Measurements from ENCODE around the gene ZNF101. TPM values are rescaled to one million over a fixed set of nuclear protein-coding genes. Genes with fewer than 3 reads are reported as not detected.

The ZNF101 gene
- total and polyA plus RNA-seq, 2 donors (not counting 1 experiment from before 2014, with no cell fraction given): 15.2 to 74.3 TPM

DNA sequence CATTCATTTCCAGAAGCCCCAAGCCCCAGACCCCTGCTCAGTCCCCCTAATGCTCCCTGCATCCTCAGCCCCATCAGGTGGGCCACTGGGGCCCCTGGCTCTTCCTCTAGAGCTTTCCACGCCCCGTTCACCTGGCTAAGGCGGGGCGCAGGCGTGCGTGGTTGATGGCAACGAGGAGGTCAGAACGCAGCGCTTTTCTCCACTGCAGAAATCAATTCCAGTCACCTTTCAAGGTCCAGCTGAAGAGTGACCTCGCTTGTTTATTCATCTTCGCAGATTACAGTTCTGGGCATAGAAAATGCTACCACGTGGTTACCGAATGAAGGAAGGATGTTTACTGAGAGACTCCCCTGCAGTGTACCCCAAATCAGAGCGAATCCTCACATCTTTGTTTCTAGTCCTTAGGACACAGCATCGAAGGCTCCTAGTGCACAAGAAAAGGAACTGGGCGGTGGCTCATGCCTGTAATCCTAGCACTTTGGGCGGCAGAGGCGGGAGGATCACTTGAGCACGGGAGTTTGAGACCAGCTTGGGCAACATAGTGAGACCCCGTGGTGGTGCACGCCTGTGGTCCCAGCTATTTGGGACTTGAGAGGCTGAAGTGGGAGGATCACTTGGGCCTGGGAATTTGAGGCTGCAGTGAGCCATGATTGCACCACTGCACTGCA, 49.3 kb upstream of the ZNF101 start:
- H3K4me2 ChIP-seq (replicated peaks; ENCODE audit: low read depth, low read length, poor library complexity, severe bottlenecking): peak overlapping the region; percentile 96
- peaks cover 6% of the 10 kb centered on the region for H3K79me2 ChIP-seq (ENCODE audit: control insufficient read depth, insufficient read depth, low read length)
- H3K4me1 ChIP-seq (ENCODE audit: control insufficient read depth in 2 of 2, insufficient read depth in 2 of 2, low read length in 2 of 2): peaks cover 11 to 16% of the 10 kb centered on the region in 2 donors
- peak overlapping the region in 3 of 5 experiments; percentile 5 to 34 (median 30) for H3K4me3 ChIP-seq (ENCODE audit: control extremely low read depth in 1 of 5, extremely low read depth in 1 of 5, insufficient read depth in 1 of 5, low read depth in 2 of 5, low read length in 4 of 5)
- no peaks in the 10 kb centered on the region for H4K20me1 ChIP-seq (ENCODE audit: control insufficient read depth, insufficient read depth, low read length, poor library complexity, severe bottlenecking)
- no peak for DNase-seq
- H3K9me3 ChIP-seq (ENCODE audit: control extremely low read depth in 1 of 3, control insufficient read depth in 2 of 3, insufficient read depth in 1 of 3, low read length in 2 of 3): no peaks in the 10 kb centered on the region
- H2AFZ ChIP-seq (ENCODE audit: insufficient read depth, low read depth, low read length, poor library complexity, severe bottlenecking): peak overlapping the region; percentile 43
- H3K27me3 ChIP-seq (replicated peaks in 1 of 4; ENCODE audit: control extremely low read depth in 1 of 4, control insufficient read depth in 3 of 4, insufficient read depth in 4 of 4, low read length in 3 of 4): no peaks in the 10 kb centered on the region
- Mint-ChIP-seq H3K4me1 (peaks cover 24% of the 10 kb centered on the region), H3K27me3 (no peaks in the 10 kb centered on the region), H3K27ac (peak overlapping the region; percentile 76), H3K9me3 (ENCODE audit: insufficient read depth) (no peaks in the 10 kb centered on the region), H3K4me3 (peak overlapping the region; percentile 89)
- TF ChIP-seq EZH2 (IDR thresholded peaks at IDR 0.05; ENCODE audit: borderline replicate concordance, insufficient read depth, low read depth, low read length, poor library complexity, severe bottlenecking): no peak
- TF ChIP-seq, protein P1, sequence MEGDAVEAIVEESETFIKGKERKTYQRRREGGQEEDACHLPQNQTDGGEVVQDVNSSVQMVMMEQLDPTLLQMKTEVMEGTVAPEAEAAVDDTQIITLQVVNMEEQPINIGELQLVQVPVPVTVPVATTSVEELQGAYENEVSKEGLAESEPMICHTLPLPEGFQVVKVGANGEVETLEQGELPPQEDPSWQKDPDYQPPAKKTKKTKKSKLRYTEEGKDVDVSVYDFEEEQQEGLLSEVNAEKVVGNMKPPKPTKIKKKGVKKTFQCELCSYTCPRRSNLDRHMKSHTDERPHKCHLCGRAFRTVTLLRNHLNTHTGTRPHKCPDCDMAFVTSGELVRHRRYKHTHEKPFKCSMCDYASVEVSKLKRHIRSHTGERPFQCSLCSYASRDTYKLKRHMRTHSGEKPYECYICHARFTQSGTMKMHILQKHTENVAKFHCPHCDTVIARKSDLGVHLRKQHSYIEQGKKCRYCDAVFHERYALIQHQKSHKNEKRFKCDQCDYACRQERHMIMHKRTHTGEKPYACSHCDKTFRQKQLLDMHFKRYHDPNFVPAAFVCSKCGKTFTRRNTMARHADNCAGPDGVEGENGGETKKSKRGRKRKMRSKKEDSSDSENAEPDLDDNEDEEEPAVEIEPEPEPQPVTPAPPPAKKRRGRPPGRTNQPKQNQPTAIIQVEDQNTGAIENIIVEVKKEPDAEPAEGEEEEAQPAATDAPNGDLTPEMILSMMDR (IDR thresholded peaks at IDR 0.05): no peak
- WGBS (ENCODE audit: insufficient coverage): 78% methylated on average over 17 of the region's 21 CpGs
- peak overlapping the region in 1 of 2 donors; percentile 65 for H3K27ac ChIP-seq (ENCODE audit: low read length in 2 of 2)
- intact Hi-C loops (cut with micrococcal nuclease): loop anchor here (5.0 kb wide), 1 partner anchor 203 kb away; the partner anchor contains the start of gene ZNF506
- peak overlapping the region; percentile 30 for H3K9ac ChIP-seq (ENCODE audit: low read length)
- CTCF ChIA-PET: interaction anchor here (1.3 to 1.7 kb wide), 3 partner anchors 9 to 87 kb away, joined by 6 to 8 read pairs (median 6); partner anchors contain the start of gene GMIP
- POLR2A ChIA-PET: interaction anchor here (0.7 to 2.0 kb wide), 2 partner anchors 9 to 49 kb away, joined by 7 to 8 read pairs; partner anchors contain the start of genes LPAR2 and ZNF101
- H3K36me3 ChIP-seq (replicated peaks in 1 of 2; ENCODE audit: control extremely low read depth in 1 of 2, control insufficient read depth in 1 of 2, extremely low read depth in 1 of 2, insufficient read depth in 2 of 2, low read length in 1 of 2): no peaks in the 10 kb centered on the region
- no peak for ATAC-seq (ENCODE audit: low read depth)

DNA sequence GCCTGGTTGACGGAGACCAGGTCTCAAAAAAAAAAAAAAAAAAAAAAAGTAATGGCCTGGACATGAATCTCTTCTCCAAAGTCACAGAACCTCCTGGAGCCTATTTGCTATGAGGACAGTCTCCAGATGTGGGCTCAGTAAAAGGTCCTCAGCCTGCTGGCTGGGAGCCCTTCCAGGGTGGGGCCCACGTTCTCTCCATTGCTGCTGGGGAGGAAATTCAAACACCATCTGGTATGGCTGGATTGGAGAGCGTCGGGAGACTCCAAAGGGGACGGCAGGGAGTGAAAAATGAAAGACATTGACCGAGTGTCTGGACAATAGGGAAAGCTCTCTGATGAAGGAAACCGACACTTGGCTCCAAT, 48.8 kb upstream of the ZNF101 start:
- Mint-ChIP-seq H3K9me3 (ENCODE audit: insufficient read depth) (no peaks in the 10 kb centered on the region), H3K4me1 (peaks cover 24% of the 10 kb centered on the region), H3K4me3 (no peak overlapping the region), H3K27ac (no peak overlapping the region), H3K27me3 (no peaks in the 10 kb centered on the region)
- DNase-seq (no peak), ATAC-seq (ENCODE audit: low read depth) (no peak)
- Histone ChIP-seq H4K20me1 (ENCODE audit: control insufficient read depth, insufficient read depth, low read length, poor library complexity, severe bottlenecking) (no peaks in the 10 kb centered on the region), H2AFZ (ENCODE audit: insufficient read depth, low read depth, low read length, poor library complexity, severe bottlenecking) (no peak overlapping the region), H3K4me1 (ENCODE audit: control insufficient read depth in 2 of 2, insufficient read depth in 2 of 2, low read length in 2 of 2) (peaks cover 11 to 16% of the 10 kb centered on the region in 2 donors), H3K79me2 (ENCODE audit: control insufficient read depth, insufficient read depth, low read length) (peaks cover 6% of the 10 kb centered on the region), H3K4me2 (replicated peaks; ENCODE audit: low read depth, low read length, poor library complexity, severe bottlenecking) (no peak overlapping the region), H3K9ac (ENCODE audit: low read length) (no peak overlapping the region), H3K27me3 (replicated peaks in 1 of 4; ENCODE audit: control extremely low read depth in 1 of 4, control insufficient read depth in 3 of 4, insufficient read depth in 4 of 4, low read length in 3 of 4) (no peaks in the 10 kb centered on the region), H3K27ac (ENCODE audit: low read length in 2 of 2) (no peak overlapping the region), H3K36me3 (replicated peaks in 1 of 2; ENCODE audit: control extremely low read depth in 1 of 2, control insufficient read depth in 1 of 2, extremely low read depth in 1 of 2, insufficient read depth in 2 of 2, low read length in 1 of 2) (no peaks in the 10 kb centered on the region), H3K9me3 (ENCODE audit: control extremely low read depth in 1 of 3, control insufficient read depth in 2 of 3, insufficient read depth in 1 of 3, low read length in 2 of 3) (no peaks in the 10 kb centered on the region), H3K4me3 (ENCODE audit: control extremely low read depth in 1 of 5, extremely low read depth in 1 of 5, insufficient read depth in 1 of 5, low read depth in 2 of 5, low read length in 4 of 5) (no peak overlapping the region)
- CTCF ChIA-PET: interaction anchor here (1.3 to 1.7 kb wide), 3 partner anchors 9 to 87 kb away, joined by 6 to 8 read pairs (median 6); partner anchors contain the start of gene GMIP
- TF ChIP-seq, protein P1 (IDR thresholded peaks at IDR 0.05): no peak
- no peak for TF ChIP-seq EZH2 (IDR thresholded peaks at IDR 0.05; ENCODE audit: borderline replicate concordance, insufficient read depth, low read depth, low read length, poor library complexity, severe bottlenecking)
- POLR2A ChIA-PET: interaction anchor here (0.7 kb wide), 1 partner anchor 49 kb away, joined by 7 read pairs; the partner anchor contains the start of gene ZNF101
- 100% methylated on average over 5 of the region's 7 CpGs for WGBS (ENCODE audit: insufficient coverage)
- intact Hi-C loops (cut with micrococcal nuclease): loop anchor here (5.0 kb wide), 1 partner anchor 202 kb away; the partner anchor contains the start of gene ZNF506

All from B cell (primary cell).